DMS53 (cell line): ENCODE data around the gene F12.

Experiments used
- DNase-seq: peaks from one replicate; lab custom pipeline; 2025; lab: John Stamatoyannopoulos, UW

The F12 gene

DNA sequence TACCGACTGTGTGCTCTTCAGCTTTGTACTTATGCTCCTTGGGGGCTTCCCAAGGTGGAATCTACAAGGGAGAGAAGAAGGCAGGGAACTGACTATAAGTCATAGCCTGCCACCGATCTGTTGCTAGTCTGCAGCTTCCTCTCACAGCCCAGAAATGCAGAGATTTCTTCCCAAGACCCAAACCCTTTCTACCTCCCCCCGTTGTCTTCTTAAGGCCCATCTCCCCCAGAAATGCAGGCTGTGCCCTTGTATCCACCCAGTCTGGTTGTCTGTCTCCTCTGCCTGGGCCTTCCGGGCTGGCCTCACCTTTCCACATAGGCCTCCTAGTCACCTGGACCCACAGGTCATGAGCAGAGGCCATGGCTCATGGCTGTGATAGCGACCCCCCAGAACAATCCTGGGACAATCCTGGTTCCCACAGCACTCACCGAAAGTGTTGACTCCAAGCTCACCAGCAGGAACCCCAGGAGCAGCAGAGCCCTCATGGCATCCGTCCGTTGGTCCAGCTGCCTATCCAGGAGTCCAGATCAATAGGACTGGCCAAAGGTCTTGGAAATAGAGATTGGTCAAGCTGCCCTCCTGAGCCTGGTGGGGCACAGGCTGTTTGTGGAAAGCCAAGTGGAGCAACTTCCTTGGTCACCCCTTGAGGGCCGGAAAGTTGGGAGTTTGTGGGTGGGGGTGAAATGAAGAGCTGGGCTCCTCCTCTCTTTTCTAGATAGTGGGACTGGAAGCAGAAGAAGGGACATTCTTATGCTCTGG lies at the start of gene F12:
F12 (minus strand) TSS at position 522 of the 759 bp plus-strand sequence; CDS start at position 485, 37 bp downstream.
- DNase-seq, result no peak

DNA sequence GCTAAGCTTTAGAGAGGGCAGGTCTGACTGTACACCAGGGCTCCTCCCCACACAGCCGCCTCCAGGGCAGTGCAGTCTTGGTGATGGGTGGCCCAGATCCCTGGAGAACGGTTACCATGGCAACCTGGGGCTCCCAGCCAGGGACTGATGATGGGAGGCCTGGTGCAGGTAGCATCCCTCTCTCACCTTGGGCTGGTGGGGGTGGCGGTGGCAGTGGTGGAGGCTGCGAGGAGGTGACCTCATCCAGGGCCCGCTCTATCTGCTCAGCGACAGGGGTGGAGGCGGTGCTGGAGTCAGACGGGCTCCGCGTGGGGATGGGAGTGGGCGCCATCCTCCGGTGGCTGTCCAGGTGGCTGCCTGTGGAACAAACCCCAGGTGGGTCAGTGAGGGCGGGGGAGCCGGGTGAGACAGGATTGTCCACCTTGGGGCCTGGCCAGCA lies 49.6 kb upstream of the F12 start:
- peak; percentile 82 for DNase-seq

DNA sequence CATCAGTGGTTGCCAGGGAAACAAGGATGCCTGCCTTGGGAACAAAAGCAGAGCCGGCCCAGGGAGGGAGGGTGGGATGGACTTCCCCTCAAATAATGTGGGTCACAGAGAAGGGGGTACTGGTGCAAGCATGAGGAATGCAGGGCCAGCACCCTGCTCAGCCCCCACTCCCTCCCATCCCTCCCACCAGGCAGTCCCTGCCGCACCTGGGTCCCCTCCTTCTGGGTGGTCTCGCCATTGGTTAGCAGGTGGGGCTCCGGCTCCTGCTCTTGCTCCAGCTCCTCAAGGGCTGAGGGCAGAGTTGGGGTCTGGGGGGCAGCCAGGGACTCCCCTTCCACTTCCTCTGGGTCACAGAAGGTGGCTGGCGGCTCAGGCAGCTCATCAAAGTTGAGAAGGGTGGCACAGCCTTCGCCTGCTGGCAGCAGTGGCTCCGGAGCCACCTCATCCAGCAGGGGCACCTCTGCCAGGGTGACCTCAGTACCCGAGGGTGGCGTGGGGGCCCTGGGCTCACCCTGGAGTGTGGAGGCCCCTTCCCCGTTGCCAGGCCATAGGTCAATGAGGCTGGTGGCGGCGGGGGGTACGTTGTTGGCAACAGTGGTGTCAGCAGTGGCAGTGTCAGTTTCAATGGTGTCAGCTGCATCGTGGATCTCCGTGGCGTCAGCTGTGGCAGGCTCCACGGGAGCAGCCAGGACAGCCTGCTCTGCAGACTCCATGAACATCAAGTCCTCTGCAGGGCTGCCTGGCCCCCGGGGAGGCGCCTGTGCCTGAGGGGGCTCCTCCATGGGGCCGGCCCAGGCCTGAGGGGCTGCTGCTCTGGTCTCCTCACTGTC lies 48.7 kb upstream of the F12 start:
- DNase-seq, result no peak

DNA sequence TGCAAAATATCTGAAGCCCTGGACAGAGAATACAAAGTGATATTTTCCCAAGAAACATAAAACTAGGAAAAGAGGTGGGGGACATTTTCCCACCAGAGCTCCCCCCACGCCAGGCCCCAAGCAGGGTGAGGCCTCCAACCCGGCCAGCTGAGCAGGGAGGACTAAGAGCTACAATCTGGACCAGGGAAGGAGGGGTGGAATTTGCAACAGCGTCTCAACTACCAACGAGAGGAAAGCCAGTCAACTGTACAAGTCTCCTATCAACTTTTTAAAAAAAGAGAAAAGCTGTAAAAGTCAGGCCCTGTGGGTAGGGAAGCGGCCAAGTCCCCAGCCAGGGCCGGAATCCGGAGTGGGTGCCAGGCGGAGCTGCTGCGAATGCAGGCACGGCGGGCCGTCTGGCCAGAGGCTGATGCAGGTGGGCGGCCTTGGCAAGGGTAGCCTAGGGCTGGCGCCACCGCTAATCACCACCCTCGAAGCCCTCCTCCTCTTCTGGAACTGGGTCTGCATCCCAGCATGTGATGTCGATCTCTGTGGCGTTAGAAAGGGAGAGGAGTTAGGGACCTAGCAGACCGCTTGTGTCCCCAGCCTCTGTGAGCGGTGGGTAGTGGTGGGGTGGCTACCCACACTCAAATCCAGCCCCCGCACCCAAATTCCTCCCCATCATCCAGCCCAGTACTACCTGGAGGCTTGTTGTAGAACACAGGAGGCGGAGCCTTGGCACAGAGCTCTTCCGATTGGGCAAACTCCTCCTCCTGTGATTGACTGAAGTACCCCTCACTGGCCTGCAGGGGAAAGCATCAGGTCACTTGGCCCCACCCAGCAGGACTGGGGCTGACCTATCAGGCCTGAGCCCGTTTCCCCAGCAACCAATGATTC lies 47.9 kb upstream of the F12 start:
- DNase-seq, result peak; percentile 99

DNA sequence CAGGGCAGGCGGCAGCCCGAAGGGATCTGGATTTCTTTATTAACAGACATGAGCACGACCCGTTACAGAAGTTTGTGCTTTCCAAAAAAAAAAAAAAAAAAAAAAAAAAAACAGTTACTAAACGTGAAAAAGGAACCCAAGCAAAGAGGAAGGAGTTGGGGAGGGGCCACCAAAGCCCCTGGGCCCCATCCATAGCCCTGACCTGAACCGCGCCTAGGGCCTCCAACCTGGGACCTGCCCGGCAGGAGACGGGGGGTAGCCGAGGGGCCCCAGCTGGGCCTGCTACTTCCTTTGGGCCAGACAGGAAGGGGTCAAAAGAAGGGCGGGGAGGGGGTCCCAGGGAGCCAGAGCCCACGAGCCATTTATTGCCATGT lies 47.2 kb upstream of the F12 start:
- no peak for DNase-seq

DNA sequence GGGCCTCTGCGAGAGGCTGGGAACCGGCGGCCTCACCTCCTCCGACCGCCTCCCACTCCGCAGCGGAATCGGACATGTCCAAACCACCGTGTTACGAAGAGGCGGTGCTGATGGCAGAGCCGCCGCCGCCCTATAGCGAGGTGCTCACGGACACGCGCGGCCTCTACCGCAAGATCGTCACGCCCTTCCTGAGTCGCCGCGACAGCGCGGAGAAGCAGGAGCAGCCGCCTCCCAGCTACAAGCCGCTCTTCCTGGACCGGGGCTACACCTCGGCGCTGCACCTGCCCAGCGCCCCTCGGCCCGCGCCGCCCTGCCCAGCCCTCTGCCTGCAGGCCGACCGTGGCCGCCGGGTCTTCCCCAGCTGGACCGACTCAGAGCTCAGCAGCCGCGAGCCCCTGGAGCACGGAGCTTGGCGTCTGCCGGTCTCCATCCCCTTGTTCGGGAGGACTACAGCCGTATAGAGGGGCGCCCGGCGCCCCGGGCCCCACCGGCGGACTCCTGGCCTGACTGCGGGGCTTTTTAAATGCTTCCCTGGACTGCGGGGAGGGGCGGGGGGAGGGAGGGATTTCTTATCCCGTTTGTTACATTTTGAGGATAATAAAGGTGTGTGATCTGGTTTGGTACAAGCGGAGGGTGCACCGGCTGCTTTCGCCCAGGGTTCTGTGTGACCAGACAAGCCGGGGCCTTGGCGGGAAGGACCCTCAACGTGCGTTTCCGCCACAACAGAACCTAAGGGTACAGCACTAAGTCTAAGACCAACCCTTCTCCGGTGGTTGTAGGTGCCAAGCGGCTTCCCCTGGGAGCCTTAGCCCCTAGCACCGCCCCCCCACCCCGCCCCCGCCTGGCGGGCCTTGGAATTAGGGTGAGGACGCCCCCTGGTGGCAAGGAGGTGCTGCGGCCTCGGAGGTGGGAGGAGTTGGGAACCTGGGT lies 46.6 kb upstream of the F12 start:
- DNase-seq, result peak; percentile 97

DNA sequence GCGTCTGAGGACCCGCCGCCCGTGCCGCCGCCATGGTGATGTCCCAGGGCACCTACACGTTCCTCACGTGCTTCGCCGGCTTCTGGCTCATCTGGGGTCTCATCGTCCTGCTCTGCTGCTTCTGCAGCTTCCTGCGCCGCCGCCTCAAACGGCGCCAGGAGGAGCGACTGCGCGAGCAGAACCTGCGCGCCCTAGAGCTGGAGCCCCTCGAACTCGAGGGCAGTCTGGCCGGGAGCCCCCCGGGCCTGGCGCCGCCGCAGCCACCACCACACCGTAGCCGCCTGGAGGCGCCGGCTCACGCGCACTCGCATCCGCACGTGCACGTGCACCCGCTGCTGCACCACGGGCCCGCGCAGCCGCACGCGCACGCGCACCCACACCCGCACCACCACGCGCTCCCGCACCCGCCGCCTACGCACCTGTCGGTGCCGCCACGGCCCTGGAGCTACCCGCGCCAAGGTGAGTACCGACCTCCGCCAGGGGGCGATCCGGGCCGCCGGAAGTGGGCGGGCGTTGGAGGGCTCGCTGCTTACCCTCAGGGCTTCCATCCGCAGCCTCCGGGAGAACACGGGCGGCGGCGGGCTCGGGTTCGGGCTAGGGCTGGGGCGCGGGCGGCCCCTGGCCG lies 45.8 kb upstream of the F12 start:
- DNase-seq, result peak; percentile 97

DNA sequence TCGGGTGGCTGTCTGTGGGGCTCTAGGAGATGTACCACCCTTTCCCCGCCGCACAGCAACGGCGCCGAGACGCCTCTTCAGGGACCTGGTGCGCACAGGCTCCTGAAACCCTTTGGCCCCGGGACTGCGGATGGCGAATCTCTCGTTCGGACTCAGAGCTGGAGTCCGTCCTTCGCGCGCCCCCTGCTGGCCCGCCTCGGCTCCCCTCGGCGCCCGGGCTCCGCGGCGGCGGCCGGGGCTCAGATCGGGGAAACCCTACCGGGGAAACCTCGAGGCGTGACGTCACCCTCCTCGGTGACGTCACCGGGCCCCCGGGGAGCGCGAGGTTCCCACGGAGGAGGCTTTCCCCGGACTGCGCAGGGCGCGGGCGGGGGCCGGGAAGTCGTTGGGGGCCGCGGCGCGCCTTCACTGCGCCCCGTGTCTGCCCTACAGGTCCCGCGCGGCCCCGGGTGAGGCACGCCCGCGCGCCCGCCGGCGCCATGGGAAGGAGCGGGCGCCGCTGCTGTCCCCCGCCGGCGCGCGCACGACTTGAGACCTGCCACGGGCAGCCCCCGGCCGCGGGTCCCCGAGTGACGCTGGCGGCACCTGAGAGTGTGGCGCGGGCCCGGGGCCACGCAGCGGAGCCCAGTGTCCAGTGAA lies 45.2 kb upstream of the F12 start:
- DNase-seq, result peak; percentile 96

DNA sequence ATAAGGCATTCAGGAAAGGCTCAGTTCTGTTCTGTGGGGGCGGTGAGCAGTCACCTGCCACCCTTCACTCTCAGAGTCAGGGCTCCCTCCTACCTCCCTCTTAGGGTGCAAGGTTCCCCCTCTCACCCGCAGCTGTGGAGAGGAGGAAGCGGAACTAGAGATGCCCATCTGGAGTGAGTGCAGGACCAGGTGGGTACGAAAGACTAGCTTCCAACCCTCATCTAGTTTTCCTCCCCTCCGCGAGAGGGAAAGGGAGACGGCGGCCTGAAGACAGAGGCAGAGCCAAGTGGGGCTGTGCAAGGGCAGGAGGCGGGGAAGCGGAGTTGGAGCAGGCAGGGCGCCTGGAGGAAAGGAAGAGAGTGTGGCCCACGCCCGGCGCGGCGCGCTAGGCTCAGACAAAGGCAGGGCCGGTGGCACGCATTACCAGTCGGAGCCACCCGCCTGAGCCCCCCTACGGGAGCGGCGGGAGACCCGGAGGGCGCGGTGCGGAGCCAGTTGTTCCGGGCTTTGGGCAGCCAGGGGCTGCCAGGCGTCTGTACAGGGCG lies 44.6 kb upstream of the F12 start:
- DNase-seq, result peak; percentile 76

DNA sequence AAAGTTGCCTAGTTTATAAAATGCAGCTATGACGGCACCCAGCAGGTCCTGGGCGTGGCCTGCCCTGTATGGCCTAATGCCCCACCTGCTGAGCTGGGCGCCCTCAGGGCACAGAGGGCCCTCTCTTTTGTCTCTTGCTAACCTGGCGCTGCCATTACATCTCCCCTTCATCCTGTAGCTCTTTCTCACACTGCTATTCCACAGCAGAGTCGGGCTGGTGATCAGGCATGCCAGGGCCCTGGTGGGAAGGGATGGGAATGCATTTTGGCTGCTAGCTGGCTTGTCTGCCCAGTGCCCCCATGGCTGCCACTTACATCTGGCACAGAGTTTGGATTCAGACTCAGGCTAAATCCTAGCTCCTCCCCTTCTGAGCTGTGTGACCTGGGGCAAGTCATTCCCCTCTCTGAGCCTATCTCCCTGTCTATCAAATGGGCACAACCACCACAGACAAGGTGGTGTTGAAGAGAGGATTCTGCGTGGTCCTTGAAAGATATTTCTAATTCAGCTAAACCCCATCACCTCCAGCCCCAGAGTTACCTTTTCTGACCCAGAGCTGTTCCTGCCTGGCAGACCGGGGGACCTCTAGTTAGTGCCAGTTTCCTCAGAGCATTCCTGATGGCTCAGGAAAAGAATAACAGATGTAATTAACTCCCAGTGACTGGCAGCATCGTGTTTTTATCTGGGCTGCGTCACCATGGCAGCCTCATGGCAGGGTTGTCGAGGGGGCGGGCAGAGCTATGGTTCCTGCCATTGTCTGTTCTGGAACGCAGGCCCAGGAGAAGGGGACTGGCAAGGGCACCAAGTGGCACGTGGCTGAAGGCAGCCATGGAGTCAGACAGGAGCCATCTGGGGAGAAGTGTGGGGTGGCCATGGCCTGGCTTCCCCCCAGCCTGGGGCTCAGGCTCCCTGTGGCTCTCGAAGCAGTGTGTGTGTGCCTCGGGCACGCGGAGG lies 43.6 kb upstream of the F12 start:
- peak; percentile 40 for DNase-seq

DNA sequence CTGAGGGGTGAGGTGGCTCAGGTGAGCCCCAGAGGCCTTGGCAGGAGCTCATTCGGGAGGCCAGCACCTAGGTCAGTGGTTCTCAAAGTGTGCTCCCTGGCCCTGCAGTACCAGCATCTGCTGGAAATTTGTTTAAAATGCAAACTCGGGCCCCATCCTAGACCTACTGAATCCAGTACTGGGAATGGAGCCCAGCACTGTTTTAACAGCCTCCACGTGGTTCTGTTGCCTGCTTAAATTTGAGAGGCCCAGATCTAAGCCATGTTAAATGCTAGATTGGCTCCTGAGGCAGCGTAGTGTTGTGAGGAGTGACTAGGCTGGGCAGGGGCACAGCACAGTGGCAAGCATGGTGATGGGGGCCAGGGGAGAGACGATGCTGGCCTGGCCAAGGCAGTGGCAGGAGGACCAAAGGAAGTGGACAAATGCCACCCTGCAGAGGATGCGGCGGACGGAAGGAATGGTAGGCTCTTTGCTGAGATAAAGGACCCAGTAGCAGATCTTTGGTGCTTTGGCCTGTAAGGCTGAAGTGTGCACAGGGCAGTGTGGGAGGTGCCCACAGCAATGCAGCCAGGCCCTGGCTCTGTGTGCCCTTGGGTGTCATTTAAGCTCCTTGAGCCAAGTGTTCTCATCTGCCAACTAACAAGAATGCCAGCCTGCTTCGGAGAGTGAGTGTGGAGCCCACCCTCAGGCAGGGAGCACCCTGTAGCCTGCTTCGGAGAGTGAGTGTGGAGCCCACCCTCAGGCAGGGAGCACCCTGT lies 41.5 kb upstream of the F12 start:
- no peak for DNase-seq

DNA sequence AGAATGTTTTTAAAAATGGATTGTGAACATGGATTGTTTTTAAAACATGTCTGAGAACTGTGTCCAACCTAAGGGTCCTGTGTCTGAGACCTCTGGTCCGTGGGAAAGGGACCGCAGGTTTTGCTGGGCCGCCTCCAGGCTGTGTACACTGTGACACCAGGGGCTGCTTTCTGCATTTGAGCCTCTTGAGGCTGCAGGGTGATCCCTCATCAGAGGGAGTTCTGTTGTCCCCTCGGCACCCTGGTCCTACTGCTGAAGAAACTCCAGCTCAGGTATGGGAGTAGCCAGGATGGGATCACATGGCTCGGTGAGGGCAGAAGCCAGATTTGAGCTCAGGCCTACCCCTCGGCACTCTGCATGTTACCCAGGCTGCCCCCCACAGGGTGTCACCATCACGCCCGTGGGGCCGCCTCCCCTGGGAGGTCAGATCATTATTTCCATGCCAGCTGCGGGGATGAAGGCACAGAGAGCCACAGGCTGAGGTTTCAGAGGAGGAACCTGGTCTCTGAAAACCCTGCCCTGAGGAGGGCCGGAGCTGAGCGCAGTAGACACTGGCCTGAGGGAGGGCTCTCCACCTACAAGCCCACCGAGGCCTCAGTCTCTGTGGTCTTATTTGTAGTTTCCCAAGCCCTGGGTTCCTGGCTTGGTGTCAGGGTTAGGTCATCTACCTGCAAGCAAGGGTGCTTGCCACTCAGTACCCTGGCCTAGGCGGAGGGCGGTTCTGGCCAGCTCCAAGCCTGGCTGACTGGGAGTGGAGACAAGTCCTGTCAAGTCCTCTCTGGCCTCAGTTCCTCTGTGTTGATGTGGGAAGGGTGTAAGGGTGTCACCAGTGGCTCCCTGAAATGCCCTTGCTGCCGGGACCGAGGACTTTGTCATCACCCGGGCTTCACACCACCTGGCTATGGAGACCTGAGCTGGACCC lies 40.0 kb upstream of the F12 start:
- no peak for DNase-seq

DNA sequence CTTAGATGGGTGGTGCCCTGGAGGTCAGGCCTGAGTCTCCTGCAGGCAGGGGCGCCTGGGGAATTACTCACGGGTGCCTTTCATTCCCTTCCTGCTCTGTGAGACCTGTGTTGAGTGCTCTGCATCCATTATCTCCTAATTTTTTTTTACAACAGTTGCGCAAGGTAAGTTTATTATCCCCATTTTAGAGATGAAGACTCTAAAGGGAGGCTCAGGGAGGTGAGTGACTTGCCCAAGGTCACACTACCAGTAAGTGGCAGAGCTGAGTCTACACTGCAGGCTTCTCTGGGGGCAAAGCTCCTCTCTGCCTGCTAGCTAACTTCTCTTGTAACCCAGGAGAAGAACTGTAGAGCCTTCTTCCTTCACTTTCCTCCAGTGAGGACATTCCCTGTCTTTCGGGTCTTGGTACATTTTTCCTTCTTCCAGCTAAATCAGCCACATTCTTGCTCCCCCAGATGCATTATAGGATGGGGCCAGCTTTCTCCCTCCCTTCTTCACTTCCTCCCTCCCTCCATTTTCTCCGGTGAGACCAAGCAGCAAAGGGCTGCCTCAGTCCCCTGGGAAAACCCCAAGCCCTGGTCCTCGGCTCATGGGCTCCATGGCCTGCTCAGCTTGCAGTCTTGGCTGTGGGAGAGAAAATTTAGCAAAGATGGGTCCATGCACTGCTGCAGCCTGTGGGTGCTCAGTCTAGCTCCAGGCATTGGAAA lies 39.0 kb upstream of the F12 start:
- no peak for DNase-seq

DNA sequence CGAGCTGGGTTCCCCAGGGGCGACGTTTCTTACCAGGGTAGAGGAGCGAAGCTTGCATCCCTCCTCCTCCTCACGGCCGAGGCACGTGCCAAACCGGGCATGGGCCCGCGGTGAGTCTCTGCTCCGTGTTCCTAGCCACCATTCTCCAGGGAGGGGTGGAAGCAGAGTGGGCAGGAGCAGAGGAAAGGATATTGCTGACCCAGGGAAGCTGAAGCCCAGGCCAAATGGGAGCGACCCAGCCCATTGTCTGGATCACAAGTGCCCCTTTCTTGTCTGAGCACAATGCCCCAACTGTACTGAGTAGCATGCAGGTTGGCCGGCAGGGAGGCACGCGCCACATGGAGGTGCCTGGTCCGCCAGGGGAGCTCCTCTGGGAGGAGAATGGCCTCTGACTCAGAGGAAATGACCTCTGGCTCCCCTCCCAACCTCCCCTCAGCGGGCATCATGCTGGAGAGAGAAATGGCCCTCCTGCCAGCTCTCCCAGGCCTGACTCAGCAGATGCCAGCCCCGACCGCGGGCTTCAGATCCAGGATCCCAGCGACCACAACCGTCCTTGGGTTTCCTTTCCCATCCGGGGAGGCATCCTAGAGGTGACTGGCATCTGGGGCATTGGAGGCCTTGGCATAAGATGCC lies 38.4 kb upstream of the F12 start:
- peak; percentile 89 for DNase-seq

DNA sequence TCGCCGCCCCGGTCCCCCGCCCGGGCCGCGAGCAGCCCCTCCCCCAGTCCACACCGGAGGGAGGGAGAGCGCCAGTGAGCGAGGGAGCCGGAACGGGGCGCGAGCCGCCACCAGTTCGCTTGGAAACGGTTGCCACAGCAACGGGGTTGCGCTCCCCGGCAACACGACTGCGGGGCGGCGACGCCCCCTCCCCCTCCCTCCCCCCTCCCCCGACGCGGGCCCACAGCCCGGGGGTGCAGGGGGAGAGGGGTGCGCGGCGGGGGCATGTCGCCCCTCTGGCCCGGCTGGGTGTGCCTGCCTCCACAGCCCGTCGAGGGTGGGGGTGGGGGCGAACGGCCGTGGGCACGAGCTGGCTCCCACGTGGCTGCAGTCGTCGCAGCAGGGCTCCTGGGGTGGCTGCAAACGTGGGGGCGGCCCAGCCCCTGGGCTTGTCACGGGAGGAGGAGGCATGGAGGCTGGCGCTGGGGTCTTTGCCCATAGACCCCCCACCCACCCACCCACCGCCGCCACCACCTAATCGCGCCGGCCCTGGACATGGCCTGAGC lies 37.8 kb upstream of the F12 start:
- DNase-seq, result peak; percentile 89
